Measurements from ENCODE around the gene WWOX. TPM values are rescaled to one million over a fixed set of nuclear protein-coding genes. Genes with fewer than 3 reads are reported as not detected.
"Not testable (repeated sequence)": the region's sequence is repeated elsewhere in the genome, so short reads cannot be mapped to it uniquely, and the experiment has no call there.

WWOX gene
- total RNA-seq, 6 experiments from 2014 or later = 0.46 to 3.4 (median 1.3) TPM

DNA sequence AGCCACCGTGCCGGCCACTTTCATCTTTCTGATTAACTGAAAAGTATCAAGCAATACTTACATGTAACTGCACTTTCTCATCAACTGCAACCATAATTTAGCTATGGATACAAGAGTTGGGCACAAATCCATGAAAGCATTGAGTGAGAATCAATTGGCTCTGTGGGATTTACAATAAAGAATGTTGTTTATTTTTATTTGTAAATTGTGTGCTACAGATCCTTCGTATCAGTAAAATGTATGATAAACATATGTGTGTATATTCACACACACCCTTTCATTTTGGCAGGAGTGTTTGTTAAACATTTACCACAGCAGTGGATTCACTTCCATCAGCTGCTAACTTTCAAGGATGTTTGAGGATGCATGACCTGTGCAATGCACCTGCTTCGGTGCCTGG, 411.0 kb downstream of the WWOX start:
- Mint-ChIP-seq H3K4me1 (ENCODE audit: low read depth) (no peaks in the 10 kb centered on the region), H3K27ac (no peak overlapping the region), H3K27me3 (ENCODE audit: insufficient read depth) (no peaks in the 10 kb centered on the region), H3K36me3 (ENCODE audit: low read depth) (no peaks in the 10 kb centered on the region), H3K4me3 (no peak overlapping the region), H3K9me3 (peaks cover 46% of the 10 kb centered on the region)
- TF ChIP-seq, protein P1, sequence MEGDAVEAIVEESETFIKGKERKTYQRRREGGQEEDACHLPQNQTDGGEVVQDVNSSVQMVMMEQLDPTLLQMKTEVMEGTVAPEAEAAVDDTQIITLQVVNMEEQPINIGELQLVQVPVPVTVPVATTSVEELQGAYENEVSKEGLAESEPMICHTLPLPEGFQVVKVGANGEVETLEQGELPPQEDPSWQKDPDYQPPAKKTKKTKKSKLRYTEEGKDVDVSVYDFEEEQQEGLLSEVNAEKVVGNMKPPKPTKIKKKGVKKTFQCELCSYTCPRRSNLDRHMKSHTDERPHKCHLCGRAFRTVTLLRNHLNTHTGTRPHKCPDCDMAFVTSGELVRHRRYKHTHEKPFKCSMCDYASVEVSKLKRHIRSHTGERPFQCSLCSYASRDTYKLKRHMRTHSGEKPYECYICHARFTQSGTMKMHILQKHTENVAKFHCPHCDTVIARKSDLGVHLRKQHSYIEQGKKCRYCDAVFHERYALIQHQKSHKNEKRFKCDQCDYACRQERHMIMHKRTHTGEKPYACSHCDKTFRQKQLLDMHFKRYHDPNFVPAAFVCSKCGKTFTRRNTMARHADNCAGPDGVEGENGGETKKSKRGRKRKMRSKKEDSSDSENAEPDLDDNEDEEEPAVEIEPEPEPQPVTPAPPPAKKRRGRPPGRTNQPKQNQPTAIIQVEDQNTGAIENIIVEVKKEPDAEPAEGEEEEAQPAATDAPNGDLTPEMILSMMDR (IDR thresholded peaks at IDR 0.05) = no peak
- no peak for DNase-seq

DNA sequence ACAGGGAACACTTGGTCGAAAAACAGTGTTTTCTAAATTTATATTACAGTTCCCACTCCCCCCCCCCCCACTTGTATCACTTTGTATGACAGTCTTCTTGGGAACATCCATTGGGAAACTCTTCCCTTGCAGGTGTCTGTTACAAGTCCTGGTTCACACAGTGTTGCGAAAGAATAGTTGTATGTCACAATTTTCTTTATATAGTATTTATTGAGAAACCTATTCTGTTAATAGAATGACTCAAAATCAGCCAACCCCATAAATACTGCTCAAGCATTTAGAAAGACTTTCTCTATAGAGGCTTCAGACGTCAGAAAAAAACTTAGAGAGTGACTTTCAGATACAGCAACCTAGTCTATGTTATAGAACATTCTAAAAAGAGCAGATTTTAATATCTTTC, 414.4 kb downstream of the WWOX start:
- H3K4me1 Mint-ChIP-seq (ENCODE audit: low read depth) = no peaks in the 10 kb centered on the region
- no peak overlapping the region for H3K27ac Mint-ChIP-seq
- no peak for DNase-seq
- peaks cover 45% of the 10 kb centered on the region for H3K9me3 Mint-ChIP-seq
- H3K27me3 Mint-ChIP-seq (ENCODE audit: insufficient read depth) = no peaks in the 10 kb centered on the region
- no peak overlapping the region for H3K4me3 Mint-ChIP-seq
- no peaks in the 10 kb centered on the region for H3K36me3 Mint-ChIP-seq (ENCODE audit: low read depth)
- TF ChIP-seq, protein P1 (IDR thresholded peaks at IDR 0.05) = no peak

DNA sequence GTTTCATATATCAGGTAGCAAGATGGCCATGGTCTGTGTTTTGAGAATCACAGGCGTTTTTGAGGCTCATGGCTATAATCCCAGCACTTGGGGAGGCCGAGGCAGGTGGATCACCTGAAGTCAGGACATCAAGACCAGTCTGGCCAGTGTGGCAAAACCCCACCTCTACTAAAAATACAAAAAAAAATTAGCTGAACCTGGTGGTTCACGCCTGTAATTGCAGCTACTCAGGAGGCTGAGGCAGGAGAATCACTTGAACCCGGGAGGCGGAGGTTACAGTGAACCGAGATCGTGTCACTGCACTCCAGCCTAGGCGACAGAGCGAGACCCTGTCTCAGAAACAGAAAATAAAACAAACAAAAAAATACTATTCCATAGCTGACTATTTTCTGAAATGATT, 415.4 kb downstream of the WWOX start:
- H3K27ac Mint-ChIP-seq; H3K4me1 Mint-ChIP-seq (ENCODE audit: low read depth); H3K4me3 Mint-ChIP-seq; H3K27me3 Mint-ChIP-seq (ENCODE audit: insufficient read depth); DNase-seq; H3K36me3 Mint-ChIP-seq (ENCODE audit: low read depth): not testable (repeated sequence)
- TF ChIP-seq, protein P1 (IDR thresholded peaks at IDR 0.05) = peak; percentile 25; the same call in 1 of the 2 replicates
- peaks cover 53% of the 10 kb centered on the region for H3K9me3 Mint-ChIP-seq

DNA sequence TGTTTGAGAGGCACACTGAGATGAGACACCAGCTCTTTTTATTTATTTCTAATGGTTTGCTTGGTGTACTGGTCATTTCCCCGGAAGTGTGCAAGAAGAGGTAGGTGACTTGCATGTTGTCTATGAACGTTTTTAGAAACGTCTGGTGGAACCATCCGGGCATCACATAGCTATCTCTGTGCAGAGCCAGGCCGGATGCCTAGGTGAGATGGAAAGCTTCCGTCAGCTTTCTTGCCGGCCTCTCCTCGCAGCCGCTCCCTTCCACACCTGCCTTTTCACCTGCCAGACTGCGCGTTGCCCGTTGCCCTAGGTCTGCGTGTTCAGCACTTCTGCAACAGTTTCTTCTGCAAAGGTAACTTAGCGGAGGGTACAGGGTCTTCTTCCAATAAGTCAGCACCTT, 416.0 kb downstream of the WWOX start:
- Mint-ChIP-seq H3K36me3 (ENCODE audit: low read depth) (no peaks in the 10 kb centered on the region), H3K4me3 (no peak overlapping the region), H3K9me3 (peaks cover 53% of the 10 kb centered on the region), H3K27ac (no peak overlapping the region), H3K27me3 (ENCODE audit: insufficient read depth) (0 out of 2 replicates have a peak, but pooled peaks cover under 1% of the 10 kb centered on the region), H3K4me1 (ENCODE audit: low read depth) (no peaks in the 10 kb centered on the region)
- DNase-seq = no peak
- TF ChIP-seq, protein P1 (IDR thresholded peaks at IDR 0.05) = no peak

DNA sequence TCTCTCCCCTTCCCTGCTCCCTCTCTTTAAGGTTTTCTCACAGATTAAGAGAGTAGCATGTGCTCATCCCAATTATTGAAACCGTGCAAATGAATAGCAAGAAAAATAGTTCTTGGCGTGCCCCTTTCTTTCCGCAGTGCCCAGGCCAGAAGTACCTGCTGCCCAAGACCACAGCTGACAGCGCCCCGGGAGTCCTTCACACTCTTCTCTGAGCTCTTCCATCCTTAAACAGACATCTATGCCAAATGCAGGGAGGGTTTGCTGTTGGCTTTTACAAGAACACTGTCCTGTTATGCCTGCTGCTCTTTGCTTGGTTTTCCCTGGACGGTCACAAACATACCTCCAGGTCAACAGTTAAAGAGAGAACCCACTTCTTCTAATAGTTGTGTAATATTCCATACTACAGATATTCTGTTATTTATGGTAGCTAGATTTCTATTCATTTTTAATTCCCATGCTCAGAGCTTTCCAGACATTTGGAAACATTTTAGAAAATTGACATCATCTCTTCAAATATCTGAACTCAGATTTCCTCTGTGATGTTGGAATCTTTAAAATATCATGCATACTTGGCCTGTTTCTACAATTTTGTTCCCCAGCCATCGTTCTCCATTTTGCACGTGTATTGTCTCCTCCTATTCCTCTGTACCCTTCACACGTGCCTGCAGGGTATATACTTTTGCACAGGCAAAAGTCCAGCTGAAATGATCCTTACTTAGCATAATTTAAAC, 416.7 kb downstream of the WWOX start:
- Mint-ChIP-seq H3K4me1 (ENCODE audit: low read depth) (no peaks in the 10 kb centered on the region), H3K27ac (no peak overlapping the region), H3K4me3 (no peak overlapping the region), H3K27me3 (ENCODE audit: insufficient read depth) (peaks cover 3% of the 10 kb centered on the region; the same call in 1 of the 2 replicates), H3K36me3 (ENCODE audit: low read depth) (no peaks in the 10 kb centered on the region), H3K9me3 (peaks cover 52% of the 10 kb centered on the region)
- no peak for DNase-seq
- TF ChIP-seq, protein P1 (IDR thresholded peaks at IDR 0.05) = no peak
